Measurements from ENCODE around the gene RPTOR.

The RPTOR gene

GRCh38 chr17:80833952-80834892, 289.6 kb downstream of the RPTOR start:
- DNase-seq (ENCODE audit: low read depth) = no peak

GRCh38 chr17:80834893-80835275, 290.2 kb downstream of the RPTOR start:
- no peak for DNase-seq (ENCODE audit: low read depth)

- no peak for DNase-seq (ENCODE audit: low read depth)
These were observed 291.4 kb downstream of the RPTOR start for GRCh38 chr17:80835816-80836657.

DNA sequence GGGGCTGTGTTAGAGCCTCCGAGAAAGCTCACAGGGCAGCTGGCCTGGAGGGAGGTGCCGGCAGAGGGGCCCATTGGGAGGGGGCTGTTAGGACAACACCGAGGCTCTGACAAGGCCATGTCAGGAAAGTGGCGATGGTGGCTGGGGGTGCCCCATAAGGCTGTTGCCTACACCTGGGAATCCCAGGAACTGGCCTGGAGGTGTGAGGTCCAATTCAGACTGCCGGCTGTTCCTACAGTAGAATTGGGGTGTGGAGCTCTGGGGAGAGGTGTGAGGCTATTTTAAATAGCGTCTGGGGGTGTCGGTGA, 292.0 kb downstream of the RPTOR start:
- no peak for DNase-seq (ENCODE audit: low read depth)

DNA sequence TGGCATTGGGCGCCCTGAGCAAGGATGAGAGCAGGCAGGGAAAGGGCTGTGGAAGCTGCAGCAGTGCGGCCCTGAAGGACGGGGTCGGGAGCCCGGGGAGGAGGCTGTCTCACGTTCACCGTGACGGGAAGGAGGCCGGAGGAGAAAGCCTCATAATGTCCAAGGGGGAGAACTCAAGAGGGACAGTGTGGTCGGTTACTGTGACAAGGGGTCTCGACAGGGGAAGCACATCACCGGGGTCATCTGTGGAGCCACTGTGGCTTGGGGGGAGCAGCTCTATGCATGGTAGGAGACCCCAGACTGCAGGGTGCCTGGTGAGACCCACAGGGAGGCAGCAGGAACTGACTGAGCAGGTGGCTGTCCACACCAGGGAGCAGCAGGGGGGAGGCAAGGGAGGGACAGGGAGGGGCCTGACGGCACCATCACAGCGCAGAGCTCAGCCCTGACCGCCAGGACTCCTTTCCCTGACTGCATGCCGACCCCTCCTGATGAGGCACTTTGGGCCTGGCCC, 292.4 kb downstream of the RPTOR start:
- no peak for DNase-seq (ENCODE audit: low read depth)

GRCh38 chr17:80837711-80838110, 293.1 kb downstream of the RPTOR start:
- no peak for DNase-seq (ENCODE audit: low read depth)

DNA sequence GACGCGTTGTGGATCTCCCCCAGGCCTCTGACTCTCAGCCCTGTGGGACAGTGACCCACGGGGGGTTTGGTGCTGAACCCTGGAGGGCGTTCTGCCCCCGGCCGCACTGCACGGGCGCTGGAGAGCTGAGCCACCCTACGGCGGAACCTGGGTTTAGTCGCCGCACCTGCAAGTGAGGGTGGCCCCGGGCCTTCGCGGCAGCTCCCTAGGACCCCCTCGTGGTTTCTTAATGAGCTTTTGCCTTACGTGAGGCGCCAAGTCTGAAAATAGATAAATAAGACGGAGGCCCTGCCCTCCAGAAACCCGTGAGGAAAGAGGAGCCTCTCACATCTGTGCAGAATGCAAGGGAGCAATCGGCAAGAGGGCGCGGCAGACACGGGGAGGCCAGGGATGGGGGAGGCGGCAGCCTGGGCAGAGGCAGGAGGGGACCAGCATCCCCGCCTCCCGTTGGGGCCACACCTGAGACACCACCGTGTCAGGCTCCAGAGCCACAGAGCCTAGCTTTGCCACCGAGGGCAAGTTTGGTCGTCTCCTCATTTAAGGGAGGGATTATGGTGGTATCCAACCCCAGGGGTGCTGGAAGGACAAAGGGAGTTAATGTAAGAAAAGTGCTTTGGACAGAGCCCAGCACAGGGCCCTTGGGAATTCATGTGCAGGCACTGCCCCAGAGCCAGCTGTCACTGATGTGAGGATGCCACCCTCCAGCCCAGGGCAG, 293.8 kb downstream of the RPTOR start:
- DNase-seq (ENCODE audit: low read depth) = no peak

DNA sequence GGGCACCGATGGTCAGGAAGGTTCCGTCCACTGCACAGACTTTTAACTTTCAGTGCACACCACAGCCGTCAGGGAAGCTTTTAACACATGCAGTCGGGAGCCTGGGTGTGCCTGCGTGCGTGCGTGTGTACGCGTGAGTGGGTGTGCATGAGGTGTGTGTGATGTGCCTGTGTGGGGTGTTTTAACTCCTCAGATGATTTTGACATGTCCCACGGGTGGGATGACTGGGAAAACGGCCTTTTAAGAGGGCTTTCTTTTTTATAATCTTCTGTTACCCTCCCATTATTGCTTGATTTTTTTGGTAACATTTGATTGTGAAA, 294.3 kb downstream of the RPTOR start:
- no peak for DNase-seq (ENCODE audit: low read depth)

DNA sequence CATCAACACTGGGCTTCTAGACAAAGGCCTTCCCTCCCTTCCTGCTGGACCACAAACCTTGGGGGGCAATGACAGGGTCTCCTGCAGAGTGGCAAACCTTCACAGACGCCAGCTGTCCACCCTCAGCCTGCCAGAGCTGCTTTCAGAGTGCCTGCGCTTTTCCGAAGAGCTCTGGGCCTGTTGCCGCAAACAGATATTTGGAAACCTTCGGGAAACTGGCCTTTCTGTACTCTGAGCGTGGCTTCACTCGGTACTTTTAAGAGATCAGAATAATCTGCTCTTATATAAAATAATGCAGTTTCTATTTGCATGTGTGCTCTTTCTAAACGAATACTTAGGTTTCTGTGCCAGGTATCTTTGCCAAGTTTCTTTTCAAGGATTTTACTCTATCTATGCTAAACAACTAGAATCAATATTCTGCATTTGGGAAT, 294.9 kb downstream of the RPTOR start:
- DNase-seq (ENCODE audit: low read depth) = no peak

GRCh38 chr17:80839970-80840369, 295.3 kb downstream of the RPTOR start:
- DNase-seq (ENCODE audit: low read depth) = no peak

GRCh38 chr17:80842456-80843013, 297.9 kb downstream of the RPTOR start:
- no peak for DNase-seq (ENCODE audit: low read depth)

- DNase-seq (ENCODE audit: low read depth) = no peak
These were observed 299.1 kb downstream of the RPTOR start for GRCh38 chr17:80843741-80844156.

DNA sequence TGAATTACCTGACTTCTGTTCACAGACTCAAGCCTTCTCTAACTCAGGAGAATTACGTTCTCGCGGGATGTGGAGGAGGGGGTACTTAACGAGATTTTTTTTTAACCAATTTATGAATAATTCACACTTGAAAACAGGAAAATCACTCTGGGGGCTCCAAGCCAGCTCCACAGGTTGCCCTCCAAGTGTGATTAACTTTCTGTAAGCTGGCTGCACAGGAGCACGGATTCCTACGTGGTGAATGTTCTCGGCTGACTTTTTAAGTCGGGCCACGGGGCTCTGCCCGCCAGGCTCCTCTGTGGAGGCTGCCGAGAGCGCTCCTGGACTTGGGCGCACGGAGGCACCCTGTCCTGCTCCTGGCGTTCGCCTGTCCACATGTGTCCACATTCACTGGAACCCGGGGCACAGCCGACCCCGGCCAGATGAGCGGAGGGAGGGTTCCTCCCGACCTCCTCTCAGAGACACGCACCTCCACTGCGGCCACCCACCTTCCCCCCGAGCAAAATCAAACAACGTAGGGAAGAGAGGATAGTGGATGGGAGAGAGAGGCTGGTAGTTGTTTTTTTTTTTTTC, 299.9 kb downstream of the RPTOR start:
- no peak for DNase-seq (ENCODE audit: low read depth)

- DNase-seq (ENCODE audit: low read depth) = no peak
These were observed 300.6 kb downstream of the RPTOR start for GRCh38 chr17:80845069-80845862.

DNA sequence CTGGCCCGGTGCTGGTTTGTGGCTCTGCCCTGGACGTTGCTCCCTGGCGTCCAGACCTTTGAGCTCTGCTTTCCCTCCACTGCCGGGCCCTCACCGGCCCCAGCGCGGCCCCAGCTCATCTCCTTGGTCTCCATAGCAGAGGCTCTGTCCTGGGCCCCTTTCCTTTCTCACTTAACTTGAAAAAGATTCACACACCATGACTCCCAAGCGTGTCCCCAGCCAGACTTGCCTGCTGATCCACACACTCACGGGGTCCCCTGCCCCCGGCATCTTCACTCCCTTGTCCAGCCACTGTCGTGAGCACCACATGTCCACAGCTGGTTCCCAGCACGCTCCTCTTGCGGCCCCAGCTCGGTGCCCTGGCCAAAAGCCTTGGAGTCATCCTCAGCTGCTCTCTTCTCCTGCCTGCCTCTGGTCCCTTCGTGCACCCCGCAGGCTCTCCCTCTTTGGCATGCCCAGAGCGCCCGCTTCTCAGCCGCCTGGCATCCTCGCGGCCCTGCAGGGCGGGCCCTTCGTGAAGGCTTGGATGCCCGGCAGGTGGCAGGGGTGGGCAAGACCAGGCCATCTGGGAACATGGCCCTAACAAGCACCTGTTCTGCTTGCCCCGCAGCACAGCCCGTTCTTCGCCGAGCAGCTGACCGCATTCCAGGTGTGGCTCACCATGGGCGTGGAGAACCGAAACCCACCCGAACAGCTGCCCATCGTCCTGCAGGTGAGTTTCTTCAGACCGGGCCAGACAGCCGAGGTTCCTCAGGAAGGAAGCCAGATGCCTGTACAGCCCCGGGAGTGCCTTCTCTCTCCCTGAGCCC, 301.4 kb downstream of the RPTOR start:
- DNase-seq (ENCODE audit: low read depth) = no peak

DNA sequence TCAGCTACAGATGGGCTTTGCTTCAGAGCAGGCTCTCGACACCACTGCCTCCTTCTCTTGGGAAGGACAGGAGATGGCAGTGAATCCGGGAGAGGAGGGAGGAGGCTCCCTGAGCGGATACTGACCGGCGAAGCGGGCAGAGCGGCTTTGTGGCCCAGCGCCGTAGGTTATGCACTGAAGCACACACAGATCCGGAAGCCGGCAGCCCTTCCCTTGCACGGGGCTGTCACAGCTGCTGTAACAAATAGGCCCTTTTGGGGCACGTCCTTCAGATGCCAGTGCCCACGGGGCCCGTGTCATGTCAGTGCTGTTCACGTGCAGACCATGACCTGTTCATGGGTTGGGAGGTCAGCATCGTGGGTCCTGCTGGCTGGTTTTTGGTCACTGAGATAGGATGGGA, 302.3 kb downstream of the RPTOR start:
- no peak for DNase-seq (ENCODE audit: low read depth)

DNA sequence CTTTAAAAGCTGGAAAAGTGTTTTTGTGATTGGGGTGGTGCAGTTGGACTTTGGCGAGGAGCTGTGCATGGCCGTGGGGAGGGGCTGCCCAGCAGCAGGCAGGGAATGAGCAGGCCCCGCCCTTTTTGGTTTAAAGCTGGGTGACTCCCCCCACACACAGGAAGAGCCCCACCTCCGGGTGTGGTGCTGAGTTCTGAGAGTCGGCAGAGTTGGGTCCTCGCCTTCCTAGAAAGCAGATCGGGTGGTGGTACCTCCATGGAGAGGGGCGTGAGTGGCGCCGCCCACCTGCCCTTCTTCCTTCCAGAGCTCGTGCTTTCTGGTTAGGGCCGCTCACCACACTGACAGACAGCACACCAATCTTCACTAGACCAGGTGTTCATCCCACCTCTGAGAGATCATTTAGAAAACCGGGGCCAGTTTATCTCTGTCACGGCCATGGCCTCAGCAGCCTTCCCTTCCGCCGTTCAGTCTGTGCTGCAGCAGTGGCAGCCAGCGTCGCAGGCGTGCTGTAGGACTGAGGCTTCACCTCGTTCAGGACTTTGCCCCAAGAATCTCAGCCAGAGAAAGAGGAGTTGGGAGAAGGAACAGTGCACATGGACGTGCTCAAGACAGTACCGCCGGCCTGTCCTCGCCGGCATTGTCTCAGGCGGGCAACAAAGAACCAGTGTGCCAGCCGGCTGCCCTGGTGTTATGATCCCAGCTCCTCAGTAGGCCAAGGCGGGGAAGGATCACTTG, 303.0 kb downstream of the RPTOR start:
- DNase-seq (ENCODE audit: low read depth) = peak; percentile 62

- DNase-seq (ENCODE audit: low read depth) = no peak
These were observed 303.9 kb downstream of the RPTOR start for GRCh38 chr17:80848449-80849102.

GRCh38 chr17:80849119-80849518, 304.5 kb downstream of the RPTOR start:
- no peak for DNase-seq (ENCODE audit: low read depth)

All from stimulated activated CD8-positive, alpha-beta memory T cell treated with anti-CD3 and anti-CD28 coated beads, Interleukin-4, amount 100 ng/mL, for 24 hours (primary cell).